Measurements from ENCODE around the gene IFI27L1.
"Not testable (repeated sequence)": the region's sequence is repeated elsewhere in the genome, so short reads cannot be mapped to it uniquely, and the experiment has no call there.

IFI27L1 gene

DNA sequence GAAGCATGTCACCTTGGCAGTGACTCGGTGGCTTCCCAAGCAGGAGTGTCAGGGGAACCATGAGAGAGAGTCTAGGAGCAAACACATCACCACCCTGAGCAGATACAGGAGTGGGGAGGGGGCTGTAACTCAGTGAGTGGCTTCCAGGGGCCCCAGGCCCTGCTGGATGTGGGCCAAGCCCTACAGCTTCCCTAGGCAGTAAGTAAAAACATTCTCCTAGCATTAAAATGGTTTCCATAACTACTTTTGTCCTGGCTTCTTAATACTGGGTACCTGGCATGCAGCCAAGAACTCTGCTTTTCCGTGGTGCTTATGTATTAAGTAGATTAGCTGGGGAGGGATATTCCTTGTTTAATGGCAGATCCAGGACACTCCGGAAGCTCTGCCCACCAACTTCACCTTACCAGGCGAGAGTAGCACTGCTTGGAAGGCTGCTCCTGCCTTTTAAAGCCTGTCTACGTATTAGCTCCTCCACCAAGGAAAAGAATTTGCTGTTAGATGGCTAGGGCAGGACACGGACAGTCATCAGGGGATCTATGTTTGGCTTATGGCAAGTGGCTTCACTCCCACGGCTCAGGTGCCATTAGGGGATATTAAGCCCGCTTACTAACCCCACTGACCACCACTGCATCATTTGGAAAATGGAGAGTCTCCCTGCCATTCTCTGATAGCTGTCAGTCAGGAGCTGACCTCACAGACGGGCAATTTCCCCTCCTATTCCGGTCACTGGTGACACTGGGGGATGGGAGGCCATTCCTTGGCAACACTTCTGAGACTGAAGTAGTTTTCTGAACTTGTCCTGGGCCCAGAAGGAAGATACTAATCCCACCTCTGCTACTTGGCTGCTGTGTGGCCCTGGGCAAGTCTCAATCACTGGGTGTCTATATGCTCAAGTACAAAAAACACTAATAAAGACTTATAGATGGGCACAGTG is 32.2 kb upstream of the IFI27L1 start:
- peak; percentile 42 for DNase-seq (ENCODE audit: low read depth, low spot score)

DNA sequence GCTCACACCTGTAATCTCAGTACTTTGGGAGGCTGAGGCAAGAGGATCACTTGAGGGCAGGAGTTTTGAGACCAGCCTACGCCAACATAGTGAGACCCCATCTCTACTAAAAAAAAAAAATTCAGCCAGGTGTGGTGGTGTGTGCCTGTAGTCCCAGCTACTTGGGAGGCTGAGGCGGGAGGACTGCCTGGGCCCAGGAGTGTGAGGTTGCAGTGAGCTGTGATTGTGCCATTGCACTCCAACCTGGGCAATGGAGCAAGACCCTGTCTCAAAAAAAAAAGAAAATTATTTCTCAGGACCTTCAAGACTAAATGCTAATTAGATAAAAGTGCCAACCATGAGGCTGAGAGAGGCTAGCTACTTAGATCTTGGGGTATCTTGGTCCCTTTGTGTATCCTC is 31.5 kb upstream of the IFI27L1 start:
- DNase-seq (ENCODE audit: low read depth, low spot score) = no peak

DNA sequence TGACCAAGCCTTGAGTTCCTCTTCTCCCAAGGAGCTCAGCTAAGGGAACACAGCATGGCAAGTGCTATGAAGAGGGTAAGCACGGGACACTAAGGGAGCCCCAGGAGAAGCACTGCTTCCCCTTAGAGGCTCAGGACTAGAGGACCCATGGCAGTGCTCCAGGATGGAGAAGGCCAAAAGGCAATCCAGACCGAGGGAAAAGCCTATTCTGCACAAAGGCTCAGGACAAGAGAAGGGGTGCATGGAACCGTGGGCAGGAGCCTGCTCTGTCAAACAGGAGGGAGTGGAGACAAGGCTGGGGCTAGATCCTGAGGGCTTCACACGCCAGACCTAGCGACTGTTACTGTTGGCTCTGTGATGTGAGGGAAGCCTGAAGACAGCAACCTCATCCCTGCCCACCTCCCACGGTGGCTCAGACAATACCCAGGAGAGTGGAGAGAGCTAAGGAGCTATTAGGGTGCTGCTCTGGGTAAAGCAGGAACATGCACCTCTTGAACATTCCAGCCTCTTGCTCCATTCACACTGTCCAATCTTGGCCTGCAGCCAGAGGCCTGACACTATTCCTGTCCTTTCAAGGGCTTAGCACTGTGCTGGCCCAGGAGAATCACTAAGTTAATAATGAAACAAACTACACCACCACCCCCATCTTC is 30.8 kb upstream of the IFI27L1 start:
- DNase-seq (ENCODE audit: low read depth, low spot score) = no peak

DNA sequence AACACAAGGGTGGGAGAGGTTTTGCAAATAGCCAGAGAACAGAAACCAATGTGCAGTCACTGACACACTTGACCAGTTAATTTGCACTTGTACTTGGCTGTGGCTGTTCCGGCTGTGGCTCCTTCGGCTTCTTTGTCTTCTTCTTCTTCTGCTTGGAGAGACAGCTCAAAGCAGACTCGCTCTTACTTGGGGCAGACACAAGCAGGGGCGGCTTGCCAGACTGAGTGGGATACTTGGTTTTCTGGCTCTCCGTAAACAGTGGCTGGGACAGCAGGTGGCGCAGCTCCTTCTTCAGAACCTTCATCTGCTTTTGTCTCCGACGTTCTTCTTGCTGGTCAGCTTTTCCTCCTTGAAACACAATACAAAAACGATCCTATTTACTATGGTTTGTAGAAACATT is 30.0 kb upstream of the IFI27L1 start:
- DNase-seq (ENCODE audit: low read depth, low spot score) = peak; percentile 86

DNA sequence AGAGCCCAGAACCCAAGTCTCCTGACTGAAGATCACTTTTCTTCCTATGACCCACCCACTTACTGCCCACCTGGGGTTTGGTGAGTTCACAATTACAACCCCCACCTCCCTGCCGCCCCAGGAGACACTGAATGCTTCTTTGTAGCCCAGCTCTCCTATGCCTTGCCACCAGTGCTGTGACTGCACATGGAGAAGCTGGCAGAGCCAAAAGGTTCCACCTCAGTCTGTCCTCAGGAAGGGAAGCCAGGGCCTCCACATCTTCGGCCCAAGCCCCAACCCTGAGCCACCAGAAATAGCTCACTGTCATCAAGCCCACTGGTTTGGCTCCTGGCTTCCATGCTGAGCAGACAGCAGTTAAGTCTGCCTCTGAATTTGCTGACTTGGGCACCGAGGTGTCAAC is 29.3 kb upstream of the IFI27L1 start:
- DNase-seq (ENCODE audit: low read depth, low spot score) = no peak

- DNase-seq (ENCODE audit: low read depth, low spot score) = no peak
Observed at GRCh38 chr14:94052199-94052598, 28.9 kb upstream of the IFI27L1 start.

DNA sequence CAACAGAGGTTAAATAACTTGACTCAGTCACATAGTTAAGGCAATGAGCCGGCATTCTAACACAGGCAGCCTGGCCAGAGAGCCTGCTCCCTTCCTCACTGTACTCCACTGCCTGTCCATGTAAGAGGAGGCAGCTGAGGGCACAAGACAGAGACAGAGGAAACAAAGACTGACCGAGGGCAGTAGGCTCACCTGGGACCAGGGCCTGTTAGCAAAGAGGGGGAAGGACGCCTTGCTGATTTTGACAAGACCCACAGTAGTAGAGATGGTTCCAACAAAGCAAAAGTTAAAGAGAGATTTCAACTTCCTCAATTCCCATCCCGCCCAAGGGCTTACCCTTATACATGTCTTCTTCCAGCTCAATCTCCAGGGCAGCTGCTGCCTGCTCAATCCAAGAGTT is 28.4 kb upstream of the IFI27L1 start:
- no peak for DNase-seq (ENCODE audit: low read depth, low spot score)

DNA sequence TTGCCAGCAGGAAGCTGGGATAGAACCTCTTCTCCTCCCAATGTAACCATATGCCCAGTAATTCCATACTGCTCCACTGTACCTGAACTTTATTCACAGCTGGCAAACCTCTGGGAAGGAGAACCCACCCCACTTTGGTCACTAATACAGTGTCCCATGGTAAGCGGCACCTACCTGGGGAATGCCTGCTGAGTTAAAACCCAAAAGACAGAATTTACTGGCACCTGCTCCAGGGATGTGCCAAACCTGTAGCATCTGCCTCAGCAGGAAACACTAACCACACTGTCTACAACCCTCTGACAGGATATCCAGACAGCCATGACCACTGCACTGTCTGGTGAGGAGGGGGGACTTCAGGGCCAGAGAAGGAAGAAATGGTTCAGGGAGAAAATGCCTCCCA is 26.7 kb upstream of the IFI27L1 start:
- DNase-seq (ENCODE audit: low read depth, low spot score) = no peak

- no peak for DNase-seq (ENCODE audit: low read depth, low spot score)
Observed at GRCh38 chr14:94054936-94055335, 26.2 kb upstream of the IFI27L1 start.

DNA sequence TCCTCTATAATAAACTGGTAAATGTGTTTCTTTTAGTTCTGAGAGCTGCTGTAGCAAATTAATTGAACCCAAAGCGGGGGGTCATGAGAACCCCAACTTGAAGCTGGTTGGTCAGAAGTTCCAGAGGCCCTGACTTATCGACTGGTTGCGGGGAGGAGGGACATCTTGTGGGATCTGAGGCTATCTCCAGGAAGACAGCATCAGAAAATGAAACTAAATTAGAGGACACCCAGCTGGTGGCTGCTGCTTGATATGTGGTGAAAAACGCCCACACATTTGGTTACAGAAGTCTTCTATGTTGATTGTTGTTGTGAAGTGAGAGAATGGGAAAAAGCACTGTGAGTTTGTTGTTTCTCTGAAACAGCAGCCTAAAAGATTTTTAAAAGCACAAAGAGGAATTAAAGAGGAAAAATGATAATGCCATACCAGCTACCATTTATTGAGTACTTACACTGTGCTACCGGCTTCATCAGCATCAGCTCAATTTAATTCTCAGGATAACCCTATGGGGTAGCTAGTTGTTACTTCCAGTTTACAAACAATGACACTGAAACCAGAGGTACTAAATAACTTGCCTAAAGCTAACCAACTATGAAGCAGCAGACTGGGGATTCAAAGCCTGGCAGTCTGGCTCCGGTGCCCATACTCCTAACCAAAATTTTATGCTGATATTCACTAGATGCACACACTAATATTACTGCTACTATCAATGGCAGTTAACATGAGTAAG is 24.4 kb upstream of the IFI27L1 start:
- no peak for DNase-seq (ENCODE audit: low read depth, low spot score)

DNA sequence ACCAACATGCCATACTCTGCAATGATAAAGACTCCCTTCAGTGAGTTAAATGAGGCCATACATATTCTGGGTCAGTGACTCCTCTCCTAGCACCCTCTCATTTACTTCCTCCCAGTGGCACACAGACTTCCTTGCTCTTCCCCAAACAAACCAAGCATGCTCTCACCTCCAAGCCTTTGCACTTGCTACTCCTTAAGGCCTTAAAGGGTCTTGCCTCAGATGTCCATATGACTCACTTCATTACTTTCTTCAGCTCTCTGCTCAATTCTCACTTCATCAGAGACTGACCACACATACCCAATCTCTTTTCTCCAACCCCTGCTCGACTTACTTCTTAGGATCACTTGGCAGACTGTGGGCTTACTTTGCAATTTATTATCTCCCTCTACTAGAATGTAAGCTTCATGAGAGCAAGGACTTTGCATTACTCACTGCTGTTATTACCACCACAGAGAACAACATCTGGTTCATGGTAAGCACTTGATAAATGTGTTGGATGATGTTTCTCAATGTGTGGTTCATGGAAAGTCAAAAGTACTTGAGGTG is 22.9 kb upstream of the IFI27L1 start:
- no peak for DNase-seq (ENCODE audit: low read depth, low spot score)

- no peak for DNase-seq (ENCODE audit: low read depth, low spot score)
Observed at GRCh38 chr14:94058674-94059138, 22.4 kb upstream of the IFI27L1 start.

DNA sequence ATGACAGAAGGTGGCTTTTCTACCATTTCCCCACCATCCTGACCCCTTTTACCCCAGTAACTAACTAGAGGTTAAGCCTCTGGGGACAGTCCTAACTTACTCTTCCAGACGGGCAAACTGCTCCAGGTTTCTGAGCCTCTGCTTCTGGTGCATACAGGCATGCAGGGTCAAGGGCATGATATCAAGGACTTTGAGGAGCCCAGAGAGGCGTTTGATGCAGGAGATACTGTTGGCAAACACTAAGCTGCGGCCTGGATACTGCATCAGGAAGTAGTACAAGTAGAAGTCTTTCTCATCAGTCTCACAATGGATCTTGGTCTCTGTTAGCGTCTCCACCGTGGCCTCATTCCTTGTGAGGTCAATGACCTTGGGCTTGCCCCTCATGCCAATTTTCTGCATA is 21.1 kb upstream of the IFI27L1 start:
- no peak for DNase-seq (ENCODE audit: low read depth, low spot score)

DNA sequence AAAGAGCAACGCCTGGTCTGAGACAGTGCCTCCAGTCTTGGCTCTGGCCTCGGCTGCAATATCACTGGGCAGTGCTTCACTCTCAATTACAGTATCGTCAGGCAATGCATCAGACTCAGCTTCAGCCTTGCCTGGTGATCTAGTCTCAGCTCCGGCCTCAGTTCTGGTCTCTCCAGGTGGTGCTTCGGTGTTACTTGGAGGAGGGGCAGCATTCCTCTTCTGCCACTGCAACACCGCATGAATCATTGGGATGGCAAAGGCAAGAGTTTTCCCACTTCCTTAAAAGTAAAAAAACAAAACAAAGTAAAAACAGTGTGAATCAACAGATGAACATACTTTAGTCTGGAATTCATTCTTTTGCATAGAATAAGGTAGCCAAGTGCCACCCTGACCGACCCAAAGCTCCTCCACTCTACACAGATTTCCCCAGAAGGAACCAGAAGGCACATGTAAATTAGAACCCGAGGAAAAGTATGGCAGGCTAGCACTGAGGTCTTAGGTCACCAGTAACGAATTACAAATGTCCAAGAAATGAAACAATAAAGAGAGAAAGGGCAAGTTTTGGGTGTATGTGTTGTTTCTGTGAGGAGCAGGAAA is 18.7 kb upstream of the IFI27L1 start:
- DNase-seq (ENCODE audit: low read depth, low spot score) = peak; percentile 84

GRCh38 chr14:94066089-94066676 is 14.9 kb upstream of the IFI27L1 start:
- peak; percentile 50 for DNase-seq (ENCODE audit: low read depth, low spot score)

DNA sequence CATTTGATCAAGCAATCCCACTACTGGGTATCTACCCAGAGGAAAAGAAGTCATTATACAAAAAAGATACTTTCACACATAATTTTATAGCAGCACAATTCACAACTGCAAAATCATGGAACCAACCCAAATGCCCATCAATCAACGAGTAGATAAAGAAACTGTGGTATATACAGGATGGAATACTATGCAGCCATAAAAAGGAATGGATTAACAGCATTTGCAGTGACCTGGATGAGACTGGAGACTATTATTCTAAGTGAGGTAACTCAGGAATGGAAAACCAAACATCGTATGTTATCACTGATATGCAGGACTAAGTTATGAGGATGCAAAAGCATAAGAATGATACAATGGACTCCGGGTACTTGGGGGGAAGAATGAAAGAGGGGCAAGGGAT is 9.0 kb upstream of the IFI27L1 start:
- not testable (repeated sequence) for DNase-seq (ENCODE audit: low read depth, low spot score)

DNA sequence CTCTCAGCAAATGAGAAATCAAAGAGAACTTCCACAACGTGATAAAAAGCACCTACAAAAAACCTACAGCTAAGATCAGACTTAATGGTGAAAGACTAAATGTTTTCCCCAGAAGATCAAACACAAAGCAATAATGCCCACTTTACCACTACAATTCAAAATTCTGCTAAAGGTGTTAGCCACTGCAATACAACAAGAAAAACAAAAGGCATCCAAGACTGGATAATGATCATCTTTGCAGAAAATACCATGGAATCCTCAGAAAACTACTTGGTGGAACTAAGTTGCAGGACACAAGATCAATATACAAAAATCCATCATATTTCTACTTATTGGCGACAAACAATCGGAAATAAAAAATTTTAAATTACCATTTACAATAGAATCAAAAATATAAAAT is 6.6 kb upstream of the IFI27L1 start:
- DNase-seq (ENCODE audit: low read depth, low spot score) = no peak

DNA sequence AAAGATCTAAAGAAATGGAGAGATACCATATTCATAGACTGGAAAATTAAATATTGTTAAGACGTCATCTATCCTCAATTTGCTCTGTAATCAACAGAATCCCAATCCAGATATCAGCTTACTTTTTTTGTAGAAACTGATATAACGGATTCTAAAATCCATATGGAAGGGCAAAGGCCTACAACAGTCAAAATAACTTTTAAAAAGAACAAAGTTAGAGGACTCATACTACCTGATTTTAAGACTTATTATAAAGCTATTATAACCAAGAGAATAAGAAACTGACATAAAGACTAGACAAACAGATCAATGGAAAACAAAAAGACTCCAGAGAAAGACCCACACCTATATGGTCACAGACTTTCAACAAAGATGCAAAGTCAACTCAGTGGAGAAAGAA is 6.1 kb upstream of the IFI27L1 start:
- DNase-seq (ENCODE audit: low read depth, low spot score) = no peak

DNA sequence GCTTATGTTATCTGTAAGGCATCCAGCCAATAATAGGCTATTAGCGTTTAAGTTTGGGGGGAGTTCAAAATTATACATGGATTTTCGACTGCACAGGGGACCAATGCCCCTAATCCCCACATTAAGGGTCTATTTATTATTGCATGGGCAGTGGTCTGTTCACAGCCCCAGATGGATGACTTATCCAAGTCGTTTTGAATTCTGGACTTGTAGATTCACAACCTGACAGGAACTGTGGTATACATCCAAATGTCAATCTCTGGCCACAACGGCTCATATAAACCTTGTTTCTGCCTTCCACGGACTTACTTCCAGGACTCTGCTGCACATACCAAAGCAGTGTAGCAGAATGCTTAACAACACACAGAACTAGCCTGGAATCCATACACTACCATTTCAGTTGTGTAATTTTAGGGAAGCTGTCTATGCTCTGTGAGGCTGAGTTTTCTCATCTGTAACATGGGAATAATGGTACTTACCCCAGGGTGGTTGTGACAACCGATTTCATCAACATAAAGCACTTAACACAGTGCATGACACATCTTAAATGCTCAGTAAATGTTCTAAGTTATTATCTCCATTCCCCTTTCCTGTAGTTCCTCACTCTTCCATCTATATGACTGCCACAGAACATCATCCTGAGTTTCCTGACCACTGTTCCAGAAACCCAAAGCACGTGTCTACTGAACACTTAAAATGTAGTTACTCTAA is 3.8 kb upstream of the IFI27L1 start:
- DNase-seq (ENCODE audit: low read depth, low spot score) = no peak

DNA sequence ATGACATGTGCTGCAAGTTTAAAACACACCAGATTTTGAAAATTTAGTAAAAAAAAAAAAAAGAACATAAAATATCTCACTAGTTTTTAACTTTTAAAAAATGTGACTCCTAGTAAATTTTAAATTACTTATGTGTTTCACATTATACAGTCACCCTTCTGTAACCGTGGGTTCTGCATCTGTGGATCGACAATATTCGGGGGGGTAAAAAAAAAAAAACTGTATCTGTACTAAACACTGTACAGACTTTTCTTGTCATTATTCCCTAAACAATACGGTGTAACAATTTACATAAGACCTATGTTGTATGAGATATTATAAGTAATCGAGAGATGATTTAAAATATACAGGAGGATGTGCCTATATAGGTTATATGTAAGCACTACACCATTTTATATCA is 3.3 kb upstream of the IFI27L1 start:
- DNase-seq (ENCODE audit: low read depth, low spot score) = no peak

Measured in astrocyte of the hippocampus (primary cell).